ENCODE data around the gene UCK1. TPM values are rescaled to one million over a fixed set of nuclear protein-coding genes. Genes with fewer than 3 reads are reported as not detected.

Gene UCK1
- total and polyA plus RNA-seq, 2 of the 13 experiments (the other 11 are each of a cell fraction or from before 2014, with no cell fraction given), result 11.0 to 24.1 TPM

- peak; percentile 46; the same call in 1 of the 2 replicates for TF ChIP-seq ETV5 (CRISPR knock-in tag; IDR thresholded peaks at IDR 0.05; ENCODE audit: borderline replicate concordance)
- no peak for TF ChIP-seq RNF219 (CRISPR knock-in tag; IDR thresholded peaks at IDR 0.05)
- no peak for TF ChIP-seq IKZF4 (CRISPR knock-in tag; IDR thresholded peaks at IDR 0.05; ENCODE audit: borderline replicate concordance, low read depth, not compliant biosample characterization)
- TF ChIP-seq PBX2 (CRISPR knock-in tag; IDR thresholded peaks at IDR 0.05), result no peak
- TF ChIP-seq ZBTB1 (CRISPR knock-in tag; IDR thresholded peaks at IDR 0.05; ENCODE audit: borderline replicate concordance), result no peak
- no peak for TF ChIP-seq KLF11 (CRISPR knock-in tag; IDR thresholded peaks at IDR 0.05)
- TF ChIP-seq ZFP37 (CRISPR knock-in tag; IDR thresholded peaks at IDR 0.05; ENCODE audit: borderline replicate concordance), result no peak
- no peak; the same call in 1 of the 2 replicates for TF ChIP-seq ZNF761 (CRISPR knock-in tag; conservative IDR thresholded peaks at IDR 0.05)
- TF ChIP-seq ZNF773 (CRISPR knock-in tag; IDR thresholded peaks at IDR 0.05; ENCODE audit: borderline replicate concordance), result no peak
- TF ChIP-seq PAX8 (CRISPR knock-in tag; IDR thresholded peaks at IDR 0.05; ENCODE audit: borderline replicate concordance), result no peak
- TF ChIP-seq ZNF724P (CRISPR knock-in tag; IDR thresholded peaks at IDR 0.05; ENCODE audit: borderline replicate concordance), result no peak
- 0 out of 2 replicates have a peak, but pooled peaks have one; percentile 60 for TF ChIP-seq HNRNPL (IDR thresholded peaks at IDR 0.05; ENCODE audit: low read depth, low read length)
- peak; percentile 46 to 58; a peak in 2 of 4 replicates for TF ChIP-seq EP300 (IDR thresholded peaks at IDR 0.05; ENCODE audit: low read depth in 2 of 2, low read length in 2 of 2)
- no peak for TF ChIP-seq EP300 (CRISPR knock-in tag; IDR thresholded peaks at IDR 0.05; ENCODE audit: borderline replicate concordance)
- TF ChIP-seq MBD4 (IDR thresholded peaks at IDR 0.05; ENCODE audit: borderline replicate concordance, low read length), result no peak
- peak; percentile 72; the same call in 1 of the 2 replicates for TF ChIP-seq GABPB1 (CRISPR knock-in tag; IDR thresholded peaks at IDR 0.05)
- no peak for TF ChIP-seq ZNF770 (CRISPR knock-in tag; IDR thresholded peaks at IDR 0.05)
- TF ChIP-seq U2AF1 (optimal IDR thresholded peaks at IDR 0.05; ENCODE audit: low read depth, low read length), result no peak
- TF ChIP-seq ZNF331 (CRISPR knock-in tag; IDR thresholded peaks at IDR 0.05), result peak; percentile 74; the same call in 1 of the 2 replicates
- peak; percentile 46; the same call in 1 of the 2 replicates for TF ChIP-seq SP5 (CRISPR knock-in tag; IDR thresholded peaks at IDR 0.05; ENCODE audit: borderline replicate concordance, low read depth)
- TF ChIP-seq SMC3 (IDR thresholded peaks at IDR 0.05; ENCODE audit: low read length), result no peak
- no peak for TF ChIP-seq HNF4G (IDR thresholded peaks at IDR 0.05; ENCODE audit: borderline replicate concordance, low read depth, low read length)
- peak; percentile 22; the same call in 1 of the 2 replicates for TF ChIP-seq HNF4G (CRISPR knock-in tag; IDR thresholded peaks at IDR 0.05; ENCODE audit: borderline replicate concordance, low read depth)
- 0 out of 2 replicates have a peak, but pooled peaks have one; percentile 23 for TF ChIP-seq PHF8 (CRISPR knock-in tag; IDR thresholded peaks at IDR 0.05)
- TF ChIP-seq YY1 (IDR thresholded peaks at IDR 0.05; ENCODE audit: insufficient read depth, insufficient replicate concordance, low read depth, low read length), result peak; percentile 68
- TF ChIP-seq SP4 (CRISPR knock-in tag; IDR thresholded peaks at IDR 0.05), result no peak
Observed at GRCh38 chr9:131545003-131545785, 14.1 kb upstream of the UCK1 start, which contains the start of gene PRRT1B (continued).

Measured in HepG2 (cell line).